Ovary (tissue), 3 donors: ENCODE results near the gene RNF208.

Experiments
- POLR2A ChIP-seq: fragments of 450-650 bp; IDR thresholded peaks from one replicate; pipeline ENCODE4 v1.6.1; 2017; ENCODE audit warnings: antibody characterized with exemption, mild to moderate bottlenecking, moderate library complexity
- TF ChIP-seq, protein P1 (sequence below), 3 donors: fragments of 450-650 bp in 2 of 3; fragments of 200-600 bp in 1 of 3; IDR thresholded peaks; one replicate each; pipeline versions ENCODE4 v1.5.1 to v1.8.0; 2016 to 2022; ENCODE audit warnings: antibody characterized with exemption in 3 of 3, mild to moderate bottlenecking in 1 of 3
- donor health status: DM: no; HTN: no; CAD: no.

GRCh38 chr9:137176302-137177182, 45.5 kb downstream of the RNF208 start:
- no peak for TF ChIP-seq POLR2A
- TF ChIP-seq, protein P1, sequence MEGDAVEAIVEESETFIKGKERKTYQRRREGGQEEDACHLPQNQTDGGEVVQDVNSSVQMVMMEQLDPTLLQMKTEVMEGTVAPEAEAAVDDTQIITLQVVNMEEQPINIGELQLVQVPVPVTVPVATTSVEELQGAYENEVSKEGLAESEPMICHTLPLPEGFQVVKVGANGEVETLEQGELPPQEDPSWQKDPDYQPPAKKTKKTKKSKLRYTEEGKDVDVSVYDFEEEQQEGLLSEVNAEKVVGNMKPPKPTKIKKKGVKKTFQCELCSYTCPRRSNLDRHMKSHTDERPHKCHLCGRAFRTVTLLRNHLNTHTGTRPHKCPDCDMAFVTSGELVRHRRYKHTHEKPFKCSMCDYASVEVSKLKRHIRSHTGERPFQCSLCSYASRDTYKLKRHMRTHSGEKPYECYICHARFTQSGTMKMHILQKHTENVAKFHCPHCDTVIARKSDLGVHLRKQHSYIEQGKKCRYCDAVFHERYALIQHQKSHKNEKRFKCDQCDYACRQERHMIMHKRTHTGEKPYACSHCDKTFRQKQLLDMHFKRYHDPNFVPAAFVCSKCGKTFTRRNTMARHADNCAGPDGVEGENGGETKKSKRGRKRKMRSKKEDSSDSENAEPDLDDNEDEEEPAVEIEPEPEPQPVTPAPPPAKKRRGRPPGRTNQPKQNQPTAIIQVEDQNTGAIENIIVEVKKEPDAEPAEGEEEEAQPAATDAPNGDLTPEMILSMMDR (IDR thresholded peaks at IDR 0.05), result no peak
